ENCODE results near the gene TXNRD1.

DNA sequence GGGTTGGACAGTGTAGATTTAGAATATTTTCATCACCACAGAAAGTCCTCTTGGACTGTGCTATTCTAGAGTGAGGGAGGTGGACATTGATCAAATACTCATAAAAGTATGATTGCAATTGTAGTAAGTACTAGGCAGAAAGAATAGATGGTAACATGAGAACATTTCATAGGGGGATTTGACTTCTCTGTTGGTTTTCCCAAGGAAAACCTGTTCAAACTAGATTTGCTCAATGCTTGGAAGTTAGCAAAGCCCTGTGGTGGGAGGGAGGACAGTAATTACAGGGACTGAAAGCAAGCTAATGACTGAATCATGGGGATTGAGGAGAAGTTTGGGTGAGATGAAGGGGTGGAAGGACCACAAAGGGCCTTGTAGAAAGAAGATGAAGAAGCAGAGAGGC, 63.6 kb downstream of the TXNRD1 start:
- TF ChIP-seq SIN3A (IDR thresholded peaks at IDR 0.05; ENCODE audit: borderline replicate concordance, insufficient read depth, low read length), result no peak
- no peak for TF ChIP-seq POLR2AphosphoS5 (IDR thresholded peaks at IDR 0.05; ENCODE audit: low read depth, low read length)

All from PFSK-1 (cell line).